HG03354 (cell line): Measurements from ENCODE around the gene ANKS3.

Experiments used
- ATAC-seq: cut with Tn5 transposase; IDR thresholded peaks from one replicate; pipeline ENCODE4 v1.9.1; 2021; ENCODE audit warnings: mild to moderate bottlenecking; ENCODE audit not compliant: unreplicated experiment, poor library complexity, severe bottlenecking

The ANKS3 gene

GRCh38 chr16:4733211-4733742 lies 794 bp downstream of the ANKS3 start:
- ATAC-seq, result no peak

GRCh38 chr16:4729876-4730275 lies 4.2 kb downstream of the ANKS3 start:
- ATAC-seq, result no peak

GRCh38 chr16:4728676-4729075 lies 5.4 kb downstream of the ANKS3 start:
- no peak for ATAC-seq

- ATAC-seq, result no peak
Measured at GRCh38 chr16:4726616-4727015, 7.5 kb downstream of the ANKS3 start.

- ATAC-seq, result no peak
Measured at GRCh38 chr16:4724661-4725270, 9.3 kb downstream of the ANKS3 start.

DNA sequence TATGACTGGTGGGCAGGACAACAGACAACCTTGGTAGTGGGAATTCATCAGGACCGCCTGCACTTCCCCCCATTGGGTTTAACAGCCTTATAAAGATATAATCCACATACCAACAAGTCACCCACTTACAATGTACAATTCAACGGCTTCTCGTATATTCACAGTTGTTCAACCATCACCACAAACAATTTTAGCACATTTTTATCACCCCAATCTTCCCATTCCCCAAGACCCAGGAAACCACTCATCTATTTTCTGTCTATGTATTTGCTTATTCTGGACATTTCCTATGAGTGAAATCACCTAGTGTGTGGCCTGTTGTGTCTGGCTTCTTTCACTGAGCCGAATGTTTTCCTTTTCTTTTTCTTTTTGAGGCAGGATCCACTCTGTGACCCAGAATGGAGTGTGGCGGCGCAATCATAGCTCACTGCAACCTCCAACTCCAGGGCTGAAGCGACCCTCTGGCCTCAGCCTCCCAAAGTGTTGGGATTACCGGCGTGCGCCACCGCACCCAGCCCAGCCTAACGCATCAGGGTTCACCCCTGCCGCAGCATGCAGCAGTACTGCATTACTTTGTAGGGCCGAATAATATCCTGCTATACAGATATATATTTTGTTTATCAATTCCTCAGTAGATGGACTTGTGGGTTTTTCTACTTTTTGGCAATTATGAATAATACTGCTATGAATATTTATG lies 10.9 kb downstream of the ANKS3 start:
- ATAC-seq, result no peak

GRCh38 chr16:4718466-4718865 lies 15.6 kb downstream of the ANKS3 start:
- ATAC-seq, result no peak

DNA sequence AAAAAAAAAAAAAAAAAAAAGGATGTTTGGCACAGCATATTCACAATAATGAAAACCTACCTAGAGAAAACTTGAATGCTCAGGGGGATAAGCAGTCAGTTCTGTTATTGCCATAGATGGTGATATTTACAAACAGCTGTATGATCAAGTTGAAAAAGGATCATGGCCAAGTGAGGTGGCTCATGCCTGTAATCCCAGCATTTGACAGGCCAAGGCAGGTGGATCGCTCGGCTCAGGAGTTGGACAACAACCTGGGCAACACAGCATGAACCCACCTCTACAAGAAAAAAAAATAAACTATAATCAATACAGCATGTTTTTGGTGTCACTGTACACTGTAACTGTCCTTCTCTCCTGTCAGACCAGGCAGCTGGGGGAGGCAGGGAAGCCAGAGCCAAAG lies 19.1 kb downstream of the ANKS3 start:
- ATAC-seq, result no peak

- ATAC-seq, result no peak
Measured at GRCh38 chr16:4713663-4714501, 20.2 kb downstream of the ANKS3 start.

- no peak for ATAC-seq
Measured at GRCh38 chr16:4709481-4709880, 24.6 kb downstream of the ANKS3 start.

DNA sequence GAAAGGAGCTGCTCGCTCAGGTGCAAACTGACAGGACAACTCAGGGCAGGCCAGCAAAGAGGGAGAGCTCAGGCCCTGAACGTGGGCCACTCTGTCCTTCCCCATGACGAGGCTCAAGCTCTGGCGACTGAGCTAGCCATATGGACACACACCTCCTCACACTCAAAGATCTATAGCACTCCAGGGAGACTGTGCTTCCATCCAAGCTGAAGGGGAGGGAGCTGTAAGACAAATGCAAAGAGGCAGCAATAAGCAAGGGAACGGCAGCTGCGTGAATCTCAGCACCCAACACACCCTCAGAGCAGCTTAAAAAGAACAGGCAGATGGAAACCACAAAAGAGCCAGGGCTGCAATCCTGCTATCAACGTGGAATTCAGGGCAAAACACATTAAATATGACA lies 27.2 kb downstream of the ANKS3 start:
- no peak for ATAC-seq

GRCh38 chr16:4704913-4705312 lies 29.2 kb downstream of the ANKS3 start:
- ATAC-seq, result no peak

DNA sequence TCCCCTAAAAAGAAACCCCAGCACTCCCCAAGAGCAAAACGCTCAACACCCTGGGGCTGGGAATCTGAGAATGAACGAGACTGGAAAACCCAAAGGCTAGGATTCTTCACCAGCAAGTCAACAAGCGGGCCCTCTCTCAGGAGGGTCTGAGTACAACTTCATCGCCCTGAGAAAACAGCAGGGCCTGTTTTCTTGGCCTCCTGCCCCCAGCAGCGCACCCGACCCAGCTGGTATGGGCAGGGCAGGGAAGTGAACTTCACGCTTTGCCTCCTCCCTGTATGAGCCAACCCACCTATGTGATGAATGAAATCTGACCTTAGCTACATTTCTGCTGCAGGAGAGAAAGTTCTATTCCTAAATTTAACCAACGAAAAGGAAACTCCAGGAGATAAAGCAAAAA lies 29.6 kb downstream of the ANKS3 start:
- no peak for ATAC-seq

- no peak for ATAC-seq
Measured at GRCh38 chr16:4703906-4704305, 30.2 kb downstream of the ANKS3 start.

DNA sequence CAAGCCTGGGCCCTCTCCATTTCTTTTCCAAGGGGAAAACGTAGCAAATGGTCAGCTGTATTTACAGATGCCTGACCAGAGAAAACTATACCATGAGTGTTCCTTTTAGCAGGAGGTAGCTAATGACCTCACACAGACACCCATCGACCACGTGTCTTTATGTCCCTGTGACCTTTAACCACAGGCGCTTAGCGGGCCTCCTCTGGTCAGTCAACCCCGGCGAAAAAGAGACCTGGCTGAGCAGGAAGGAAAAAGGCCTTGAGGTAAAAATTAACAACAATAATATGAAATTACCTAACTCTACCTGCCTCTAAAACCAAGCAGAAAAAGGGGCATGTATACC lies 31.6 kb downstream of the ANKS3 start:
- no peak for ATAC-seq

- no peak for ATAC-seq
Measured at GRCh38 chr16:4701791-4702465, 32.1 kb downstream of the ANKS3 start.

GRCh38 chr16:4700997-4701743 lies 32.9 kb downstream of the ANKS3 start:
- ATAC-seq, result no peak

DNA sequence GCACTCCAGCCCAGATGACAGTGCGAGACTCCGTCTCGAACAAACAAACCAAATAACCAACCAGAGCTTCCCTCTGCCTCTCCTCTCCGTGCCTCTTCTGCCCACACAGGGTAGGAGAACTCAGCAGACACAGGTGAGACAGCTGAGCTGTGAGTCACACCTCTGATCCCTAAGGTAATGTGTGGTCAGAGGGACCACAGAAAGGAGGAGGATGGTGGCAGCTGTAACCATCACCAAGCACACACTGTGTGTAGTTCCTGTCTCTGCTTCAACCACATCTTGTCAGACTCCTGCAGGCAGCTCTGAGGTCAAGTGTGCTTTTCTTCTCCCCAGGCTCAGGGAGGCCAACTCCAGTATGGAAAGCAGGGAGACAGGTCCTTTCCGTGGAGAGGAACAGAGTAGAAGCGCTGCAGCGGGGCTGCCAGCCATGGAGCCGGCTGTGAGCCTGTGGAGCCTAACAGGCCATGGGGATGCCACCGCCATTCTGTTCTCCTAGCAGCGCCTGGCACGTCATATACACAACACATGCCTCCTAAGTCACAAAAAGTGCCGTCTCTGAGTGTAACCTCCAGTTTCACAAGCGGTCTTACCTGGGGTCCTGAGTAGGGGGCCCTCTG lies 33.6 kb downstream of the ANKS3 start:
- no peak for ATAC-seq

GRCh38 chr16:4699046-4699556 lies 35.0 kb downstream of the ANKS3 start:
- ATAC-seq, result no peak
